ENCODE results near the gene ERG28.

- TF ChIP-seq POLR2A (IDR thresholded peaks at IDR 0.05; ENCODE audit: low read depth, low read length) = no peak
- no peak for TF ChIP-seq CTCF (IDR thresholded peaks at IDR 0.05; ENCODE audit: extremely low read depth in 1 of 2, insufficient read depth in 1 of 2, low read depth in 1 of 2, low read length in 2 of 2)
- TF ChIP-seq EZH2 (IDR thresholded peaks at IDR 0.05; ENCODE audit: borderline replicate concordance, low read depth, low read length, severe bottlenecking) = no peak
- TF ChIP-seq JUN (IDR thresholded peaks at IDR 0.05; ENCODE audit: borderline replicate concordance, insufficient read depth, insufficient read length, low read depth) = no peak
- TF ChIP-seq MAX (IDR thresholded peaks at IDR 0.05; ENCODE audit: insufficient read depth, insufficient read length) = no peak
- no peak for TF ChIP-seq MYC (IDR thresholded peaks at IDR 0.05; ENCODE audit: low read depth, low read length)
- TF ChIP-seq FOS (IDR thresholded peaks at IDR 0.05; ENCODE audit: borderline replicate concordance, insufficient read depth, low read length) = no peak
Observed at GRCh38 chr14:75697918-75698317, 37.2 kb upstream of the ERG28 start.
